Parathyroid adenoma (tissue), 2 donors: Measurements from ENCODE around the gene CFAP299.
"Not testable (repeated sequence)": the region's sequence is repeated elsewhere in the genome, so short reads cannot be mapped to it uniquely, and the experiment has no call there.

Experiments used
- H2AFZ ChIP-seq: fragments of 300-600 bp; sonication (generic); one replicate; pipeline ENCODE4 v1.7.0; 2017; ENCODE audit warnings: antibody characterized with exemption, mild to moderate bottlenecking
- H3K27ac ChIP-seq: fragments of 300-600 bp; sonication (generic); one replicate; pipeline ENCODE4 v1.7.0; 2017
- H3K27me3 ChIP-seq: fragments of 300-600 bp; sonication (generic); one replicate; pipeline ENCODE4 v1.7.0; 2017; ENCODE audit warnings: low read length; ENCODE audit not compliant: control insufficient read depth, insufficient read depth
- H3K36me3 ChIP-seq: fragments of 300-600 bp; sonication (generic); one replicate; pipeline ENCODE4 v1.7.0; 2017; ENCODE audit warnings: low read length; ENCODE audit not compliant: control insufficient read depth, insufficient read depth
- H3K4me1 ChIP-seq: fragments of 300-600 bp; sonication (generic); one replicate; pipeline ENCODE4 v1.7.0; 2017; ENCODE audit warnings: control low read depth
- H3K4me2 ChIP-seq: fragments of 300-600 bp; sonication (generic); one replicate; pipeline ENCODE4 v1.7.0; 2017; ENCODE audit warnings: low read length
- H3K4me3 ChIP-seq: fragments of 300-600 bp; sonication (generic); one replicate; pipeline ENCODE4 v1.7.0; 2017; ENCODE audit warnings: low read depth, low read length
- H3K79me2 ChIP-seq: fragments of 300-600 bp; sonication (generic); one replicate; pipeline ENCODE4 v1.7.0; 2017; ENCODE audit warnings: control low read depth
- H3K9ac ChIP-seq: fragments of 300-600 bp; sonication (generic); one replicate; pipeline ENCODE4 v1.7.0; 2017; ENCODE audit warnings: mild to moderate bottlenecking
- H3K9me3 ChIP-seq: fragments of 300-600 bp; sonication (generic); one replicate; pipeline ENCODE4 v1.7.0; 2017; ENCODE audit warnings: low read length; ENCODE audit not compliant: control insufficient read depth
- TF ChIP-seq, protein P1 (sequence below): fragments of 300-600 bp; sonication (generic); IDR thresholded peaks from one replicate; pipeline ENCODE4 v1.7.0; 2017; ENCODE audit warnings: antibody characterized with exemption, mild to moderate bottlenecking
- donor health status: primary hyperparathyroidism.

CFAP299 gene

DNA sequence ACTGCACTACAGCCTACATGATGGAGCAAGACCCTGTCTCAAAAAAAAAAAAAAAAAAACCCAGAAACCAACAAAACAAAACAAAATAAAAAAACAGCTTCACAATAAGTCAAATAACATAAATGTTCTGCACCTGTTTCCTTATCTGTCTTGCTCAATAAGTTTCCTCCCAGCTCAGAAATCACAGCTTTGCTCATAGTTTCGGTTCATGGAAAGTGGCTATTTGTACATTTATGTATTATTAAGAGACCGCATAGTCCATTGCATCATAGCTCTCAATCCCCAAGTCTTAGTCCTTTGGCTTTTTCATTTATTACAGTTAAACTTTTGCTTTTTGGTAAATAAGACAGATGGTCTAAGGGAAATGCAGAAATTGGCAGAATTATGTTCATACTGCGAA lies 24.4 kb upstream of the CFAP299 start:
- Histone ChIP-seq H3K9ac (no peak overlapping the region), H3K79me2 (no peaks in the 10 kb centered on the region), H3K9me3 (no peaks in the 10 kb centered on the region), H3K27me3 (no peaks in the 10 kb centered on the region), H3K4me3 (no peak overlapping the region), H3K4me2 (no peak overlapping the region), H3K27ac (no peak overlapping the region), H3K36me3 (no peaks in the 10 kb centered on the region), H3K4me1 (no peaks in the 10 kb centered on the region), H2AFZ (no peak overlapping the region)
- TF ChIP-seq, protein P1, sequence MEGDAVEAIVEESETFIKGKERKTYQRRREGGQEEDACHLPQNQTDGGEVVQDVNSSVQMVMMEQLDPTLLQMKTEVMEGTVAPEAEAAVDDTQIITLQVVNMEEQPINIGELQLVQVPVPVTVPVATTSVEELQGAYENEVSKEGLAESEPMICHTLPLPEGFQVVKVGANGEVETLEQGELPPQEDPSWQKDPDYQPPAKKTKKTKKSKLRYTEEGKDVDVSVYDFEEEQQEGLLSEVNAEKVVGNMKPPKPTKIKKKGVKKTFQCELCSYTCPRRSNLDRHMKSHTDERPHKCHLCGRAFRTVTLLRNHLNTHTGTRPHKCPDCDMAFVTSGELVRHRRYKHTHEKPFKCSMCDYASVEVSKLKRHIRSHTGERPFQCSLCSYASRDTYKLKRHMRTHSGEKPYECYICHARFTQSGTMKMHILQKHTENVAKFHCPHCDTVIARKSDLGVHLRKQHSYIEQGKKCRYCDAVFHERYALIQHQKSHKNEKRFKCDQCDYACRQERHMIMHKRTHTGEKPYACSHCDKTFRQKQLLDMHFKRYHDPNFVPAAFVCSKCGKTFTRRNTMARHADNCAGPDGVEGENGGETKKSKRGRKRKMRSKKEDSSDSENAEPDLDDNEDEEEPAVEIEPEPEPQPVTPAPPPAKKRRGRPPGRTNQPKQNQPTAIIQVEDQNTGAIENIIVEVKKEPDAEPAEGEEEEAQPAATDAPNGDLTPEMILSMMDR, result no peak

DNA sequence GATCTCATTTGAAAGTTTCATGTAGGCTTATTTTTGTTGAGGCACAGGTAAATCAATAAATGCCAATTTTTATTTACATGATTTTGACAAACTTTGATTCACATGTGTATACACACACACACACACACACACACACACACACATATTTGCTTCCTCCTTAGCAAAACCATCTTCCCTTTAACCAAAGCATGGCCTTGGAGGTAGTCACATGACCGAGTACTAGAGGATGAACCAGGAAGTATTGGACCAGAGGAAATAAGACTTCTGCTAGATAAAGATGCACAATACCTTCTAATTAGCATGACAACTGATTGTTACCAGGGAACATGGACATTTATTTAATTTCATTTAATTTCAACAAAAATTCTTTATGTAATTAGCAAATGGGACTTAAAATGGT lies 23.4 kb upstream of the CFAP299 start:
- Histone ChIP-seq H3K4me1 (no peaks in the 10 kb centered on the region), H3K79me2 (no peaks in the 10 kb centered on the region), H3K27me3 (no peaks in the 10 kb centered on the region), H2AFZ (no peak overlapping the region), H3K4me2 (no peak overlapping the region), H3K27ac (no peak overlapping the region), H3K36me3 (no peaks in the 10 kb centered on the region), H3K9ac (no peak overlapping the region), H3K4me3 (no peak overlapping the region), H3K9me3 (no peaks in the 10 kb centered on the region)
- TF ChIP-seq, protein P1, result no peak

DNA sequence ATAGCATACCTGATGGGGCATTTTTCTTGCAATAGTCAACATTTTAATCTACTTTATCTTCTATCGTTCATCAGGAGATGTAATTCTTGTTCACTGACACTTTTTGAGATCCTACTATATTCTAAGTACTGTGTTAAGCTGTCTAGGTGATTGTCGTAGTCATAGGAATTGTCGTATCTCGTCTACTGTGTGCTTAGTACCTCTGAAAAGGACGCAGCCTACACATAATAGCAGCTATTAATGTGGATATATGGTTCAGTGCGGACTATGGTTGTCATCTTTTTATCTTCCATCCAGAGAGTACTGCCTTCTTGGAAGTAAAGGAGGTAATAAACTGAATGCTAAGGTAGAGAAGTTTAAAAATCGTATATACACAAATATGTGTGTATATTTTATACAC lies 21.9 kb upstream of the CFAP299 start:
- H3K4me2 ChIP-seq, result no peak overlapping the region
- no peaks in the 10 kb centered on the region for H3K79me2 ChIP-seq
- H3K4me1 ChIP-seq, result no peaks in the 10 kb centered on the region
- H3K9ac ChIP-seq, result no peak overlapping the region
- H3K27ac ChIP-seq, result no peak overlapping the region
- H3K27me3 ChIP-seq, result no peaks in the 10 kb centered on the region
- H2AFZ ChIP-seq, result no peak overlapping the region
- TF ChIP-seq, protein P1, result no peak
- H3K9me3 ChIP-seq, result no peaks in the 10 kb centered on the region
- no peak overlapping the region for H3K4me3 ChIP-seq
- no peaks in the 10 kb centered on the region for H3K36me3 ChIP-seq

DNA sequence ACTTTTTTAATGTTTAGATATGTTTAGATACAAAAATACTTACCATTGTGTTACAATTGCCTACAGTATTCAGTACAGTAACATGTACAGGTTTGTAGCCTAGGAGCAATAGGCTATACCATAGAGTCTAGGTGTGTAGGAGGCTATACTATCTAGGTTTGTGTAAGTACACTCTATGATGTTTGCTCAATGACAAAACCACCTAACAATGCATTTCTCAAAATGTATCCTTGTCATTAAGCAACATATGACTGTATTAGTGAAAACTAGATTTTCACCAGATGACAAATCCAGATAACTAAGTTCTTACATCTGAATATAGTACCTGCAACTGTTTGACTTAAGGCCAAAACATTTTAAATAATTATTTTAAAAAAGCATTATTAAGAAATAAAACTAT lies 19.7 kb upstream of the CFAP299 start:
- H2AFZ ChIP-seq, H3K27ac ChIP-seq, H3K79me2 ChIP-seq, H3K36me3 ChIP-seq, H3K9ac ChIP-seq, H3K4me2 ChIP-seq, H3K4me1 ChIP-seq, H3K4me3 ChIP-seq, H3K27me3 ChIP-seq, H3K9me3 ChIP-seq: not testable (repeated sequence)

GRCh38 chr4:80321341-80321740 lies 14.2 kb upstream of the CFAP299 start:
- Histone ChIP-seq H3K4me1 (no peaks in the 10 kb centered on the region), H3K4me3 (no peak overlapping the region), H3K36me3 (no peaks in the 10 kb centered on the region), H2AFZ (no peak overlapping the region), H3K9me3 (no peaks in the 10 kb centered on the region), H3K4me2 (no peak overlapping the region), H3K27me3 (no peaks in the 10 kb centered on the region), H3K9ac (no peak overlapping the region), H3K79me2 (no peaks in the 10 kb centered on the region), H3K27ac (no peak overlapping the region)
- TF ChIP-seq, protein P1, result no peak
